Hepatocyte (in vitro differentiated cells): ENCODE measurements around the gene CDH4. TPM values are rescaled to one million over a fixed set of nuclear protein-coding genes. Genes with fewer than 3 reads are reported as not detected.

Experiments used
- DNase-seq: peaks from one replicate; pipeline ENCODE4 v3.0.0-alpha.2; 2016; ENCODE audit warnings: low spot score
- H2AFZ ChIP-seq: fragments of 200-600 bp; sonication (generic); 2 replicates; pipeline ENCODE4 v1.6.0; 2016; ENCODE audit warnings: antibody characterized with exemption, mild to moderate bottlenecking
- H3K27ac ChIP-seq: fragments of 200-600 bp; sonication (generic); 2 replicates; pipeline ENCODE4 v1.5.1; 2016; ENCODE audit warnings: mild to moderate bottlenecking
- H3K27me3 ChIP-seq: fragments of 200-600 bp; sonication (generic); 2 replicates; pipeline ENCODE4 v1.6.1; 2016
- H3K36me3 ChIP-seq: fragments of 200-600 bp; sonication (generic); replicated peaks from 2 replicates; pipeline ENCODE4 v1.5.1; 2016; ENCODE audit warnings: low read depth; ENCODE audit not compliant: insufficient read depth
- H3K4me1 ChIP-seq: fragments of 200-600 bp; sonication (generic); 2 replicates; pipeline ENCODE4 v1.5.1; 2016; ENCODE audit warnings: mild to moderate bottlenecking, moderate library complexity; ENCODE audit not compliant: insufficient read depth
- H3K4me2 ChIP-seq: fragments of 200-600 bp; sonication (generic); 2 replicates; pipeline ENCODE4 v1.6.0; 2016
- H3K4me3 ChIP-seq: fragments of 200-600 bp; sonication (generic); 2 replicates; pipeline ENCODE4 v1.5.1; 2016; ENCODE audit warnings: mild to moderate bottlenecking
- H3K79me2 ChIP-seq: fragments of 200-600 bp; sonication (generic); 2 replicates; pipeline ENCODE4 v1.6.0; 2017; ENCODE audit warnings: mild to moderate bottlenecking
- H3K9me2 ChIP-seq: fragments of 200-600 bp; sonication (generic); replicated peaks from 2 replicates; pipeline ENCODE4 v1.6.0; 2017; ENCODE audit warnings: mild to moderate bottlenecking; ENCODE audit not compliant: insufficient read depth
- H3K9me3 ChIP-seq: fragments of 200-600 bp; sonication (generic); 2 replicates; pipeline ENCODE4 v1.5.1; 2016; ENCODE audit warnings: low read depth, mild to moderate bottlenecking
- H4K20me1 ChIP-seq: fragments of 200-600 bp; sonication (generic); 2 replicates; pipeline ENCODE4 v1.6.0; 2016; ENCODE audit warnings: mild to moderate bottlenecking; ENCODE audit not compliant: insufficient read depth, poor library complexity, severe bottlenecking
- EZH2 ChIP-seq: fragments of 200-600 bp; sonication (generic); IDR thresholded peaks from 2 replicates; pipeline ENCODE4 v1.6.1; 2016; ENCODE audit warnings: antibody characterized with exemption, mild to moderate bottlenecking, borderline replicate concordance
- EZH2phosphoT487 ChIP-seq: fragments of 200-600 bp; sonication (generic); IDR thresholded peaks from one replicate; pipeline ENCODE4 v1.6.1; 2018; ENCODE audit warnings: antibody characterized with exemption, mild to moderate bottlenecking, low read depth, moderate library complexity; ENCODE audit not compliant: unreplicated experiment, severe bottlenecking
- WGBS: methylation state at CpG from one replicate; pipeline ENCODE4 v1.1.6; 2016; ENCODE audit warnings: low lambda C conversion rate; ENCODE audit errors: missing lambda C conversion rate; 5-methylcytosine and 5-hydroxymethylcytosine counted together
- polyA plus RNA-seq: library from polyadenylated mRNA; unstranded; fragments of >200 nt; fragmentation: Nextera tagmentation; extraction: Ambion mirVana; gene quantifications from 2 replicates; pipeline ENCODE4 v1.2.1, GENCODE V29; 2016
- total RNA-seq: library from RNA; depleted of rRNA; stranded (reverse); fragments of >200 nt; gene quantifications from 2 replicates; pipeline ENCODE4 v1.2.3, GENCODE V29; 2014
- TF ChIP-seq, protein P1 (sequence below): fragments of 200-600 bp; sonication (generic); IDR thresholded peaks from 2 replicates; pipeline ENCODE4 v1.5.1; 2016; ENCODE audit warnings: antibody characterized with exemption, mild to moderate bottlenecking; ENCODE audit not compliant: poor library complexity

The CDH4 gene
- total and polyA plus RNA-seq, 2 experiments from 2014 or later: 0.53 to 0.73 TPM

- Histone ChIP-seq H3K27ac (no peak overlapping the region), H3K4me2 (no peak overlapping the region), H2AFZ (no peak overlapping the region), H4K20me1 (no peaks in the 10 kb centered on the region), H3K27me3 (no peaks in the 10 kb centered on the region), H3K9me3 (no peaks in the 10 kb centered on the region), H3K4me3 (no peak overlapping the region), H3K9me2 (no peaks in the 10 kb centered on the region), H3K36me3 (no peaks in the 10 kb centered on the region), H3K4me1 (no peaks in the 10 kb centered on the region), H3K79me2 (no peaks in the 10 kb centered on the region)
- 87% methylated on average over 27 of the region's 27 CpGs for WGBS
- no peak for TF ChIP-seq EZH2
- TF ChIP-seq EZH2phosphoT487: no peak
- TF ChIP-seq, protein P1, sequence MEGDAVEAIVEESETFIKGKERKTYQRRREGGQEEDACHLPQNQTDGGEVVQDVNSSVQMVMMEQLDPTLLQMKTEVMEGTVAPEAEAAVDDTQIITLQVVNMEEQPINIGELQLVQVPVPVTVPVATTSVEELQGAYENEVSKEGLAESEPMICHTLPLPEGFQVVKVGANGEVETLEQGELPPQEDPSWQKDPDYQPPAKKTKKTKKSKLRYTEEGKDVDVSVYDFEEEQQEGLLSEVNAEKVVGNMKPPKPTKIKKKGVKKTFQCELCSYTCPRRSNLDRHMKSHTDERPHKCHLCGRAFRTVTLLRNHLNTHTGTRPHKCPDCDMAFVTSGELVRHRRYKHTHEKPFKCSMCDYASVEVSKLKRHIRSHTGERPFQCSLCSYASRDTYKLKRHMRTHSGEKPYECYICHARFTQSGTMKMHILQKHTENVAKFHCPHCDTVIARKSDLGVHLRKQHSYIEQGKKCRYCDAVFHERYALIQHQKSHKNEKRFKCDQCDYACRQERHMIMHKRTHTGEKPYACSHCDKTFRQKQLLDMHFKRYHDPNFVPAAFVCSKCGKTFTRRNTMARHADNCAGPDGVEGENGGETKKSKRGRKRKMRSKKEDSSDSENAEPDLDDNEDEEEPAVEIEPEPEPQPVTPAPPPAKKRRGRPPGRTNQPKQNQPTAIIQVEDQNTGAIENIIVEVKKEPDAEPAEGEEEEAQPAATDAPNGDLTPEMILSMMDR: no peak
- no peak for DNase-seq
Measured at GRCh38 chr20:61938839-61939690, 687.0 kb downstream of the CDH4 start.

GRCh38 chr20:61939691-61940360, 687.8 kb downstream of the CDH4 start:
- 83% methylated on average over 13 of the region's 13 CpGs for WGBS
- Histone ChIP-seq H2AFZ (no peak overlapping the region), H3K4me2 (no peak overlapping the region), H3K9me2 (no peaks in the 10 kb centered on the region), H3K27me3 (no peaks in the 10 kb centered on the region), H3K9me3 (no peaks in the 10 kb centered on the region), H4K20me1 (no peaks in the 10 kb centered on the region), H3K79me2 (no peaks in the 10 kb centered on the region), H3K27ac (no peak overlapping the region), H3K36me3 (no peaks in the 10 kb centered on the region), H3K4me1 (no peaks in the 10 kb centered on the region), H3K4me3 (no peak overlapping the region)
- DNase-seq: no peak
- no peak for TF ChIP-seq EZH2phosphoT487
- TF ChIP-seq, protein P1: no peak

- no peak overlapping the region for H3K4me2 ChIP-seq
- H3K4me1 ChIP-seq: no peaks in the 10 kb centered on the region
Measured at GRCh38 chr20:61940491-61940890, 688.4 kb downstream of the CDH4 start.

More at GRCh38 chr20:61940491-61940890, 688.4 kb downstream of the CDH4 start:
- Histone ChIP-seq H2AFZ (no peak overlapping the region), H3K4me3 (no peak overlapping the region), H3K36me3 (no peaks in the 10 kb centered on the region), H3K27me3 (no peaks in the 10 kb centered on the region), H3K27ac (no peak overlapping the region), H4K20me1 (no peaks in the 10 kb centered on the region), H3K9me3 (no peaks in the 10 kb centered on the region), H3K9me2 (no peaks in the 10 kb centered on the region), H3K79me2 (no peaks in the 10 kb centered on the region)
- DNase-seq: no peak
- WGBS: 93% methylated on average over 17 of the region's 17 CpGs
- no peak for TF ChIP-seq EZH2
